ENCODE measurements around the gene REXO4. TPM values are rescaled to one million over a fixed set of nuclear protein-coding genes. Genes with fewer than 3 reads are reported as not detected.

Gene REXO4
- total RNA-seq, 1 experiment from 2014 or later = 38.6 TPM

- TF ChIP-seq NR3C1 (CRISPR knock-in tag; conservative IDR thresholded peaks at IDR 0.05; ENCODE audit: low read depth) = no peak
Observed at GRCh38 chr9:133369933-133370332, 47.9 kb downstream of the REXO4 start (continued).

DNA sequence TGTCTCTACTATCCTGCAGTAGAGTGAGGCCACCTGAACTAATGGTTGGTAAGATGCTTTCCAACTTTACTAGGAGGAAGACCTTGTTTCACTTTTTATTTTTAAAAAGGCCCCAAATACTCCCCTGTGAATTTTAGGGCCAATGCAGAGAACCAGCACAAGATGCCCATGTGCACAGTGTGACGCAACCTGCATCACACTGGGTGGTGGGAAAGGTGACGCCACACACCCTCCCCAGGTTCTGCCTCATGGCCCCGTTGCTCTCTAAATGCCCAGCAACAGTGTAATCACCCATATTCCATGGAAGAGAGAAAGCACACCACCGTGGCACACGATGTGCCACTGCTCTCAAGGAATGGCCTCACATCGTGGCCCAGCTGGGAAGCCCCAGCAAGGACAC is 48.4 kb downstream of the REXO4 start:
- no peak for TF ChIP-seq ZNF232 (CRISPR knock-in tag; IDR thresholded peaks at IDR 0.05)
- no peak for TF ChIP-seq NFATC4 (CRISPR knock-in tag; IDR thresholded peaks at IDR 0.05)
- TF ChIP-seq ZNF219 (CRISPR knock-in tag; IDR thresholded peaks at IDR 0.05; ENCODE audit: borderline replicate concordance) = no peak
- TF ChIP-seq OVOL2 (CRISPR knock-in tag; IDR thresholded peaks at IDR 0.05; ENCODE audit: borderline replicate concordance) = no peak
- TF ChIP-seq ZNF263 (CRISPR knock-in tag; IDR thresholded peaks at IDR 0.05; ENCODE audit: low read depth) = no peak
- no peak for TF ChIP-seq ESRRA (CRISPR knock-in tag; IDR thresholded peaks at IDR 0.05; ENCODE audit: borderline replicate concordance)
- TF ChIP-seq, protein P1, sequence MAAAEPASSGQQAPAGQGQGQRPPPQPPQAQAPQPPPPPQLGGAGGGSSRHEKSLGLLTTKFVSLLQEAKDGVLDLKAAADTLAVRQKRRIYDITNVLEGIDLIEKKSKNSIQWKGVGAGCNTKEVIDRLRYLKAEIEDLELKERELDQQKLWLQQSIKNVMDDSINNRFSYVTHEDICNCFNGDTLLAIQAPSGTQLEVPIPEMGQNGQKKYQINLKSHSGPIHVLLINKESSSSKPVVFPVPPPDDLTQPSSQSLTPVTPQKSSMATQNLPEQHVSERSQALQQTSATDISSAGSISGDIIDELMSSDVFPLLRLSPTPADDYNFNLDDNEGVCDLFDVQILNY (CRISPR knock-in tag; IDR thresholded peaks at IDR 0.05) = no peak
- TF ChIP-seq NFYB (CRISPR knock-in tag; conservative IDR thresholded peaks at IDR 0.05; ENCODE audit: low read depth) = no peak
- TF ChIP-seq, protein P2, sequence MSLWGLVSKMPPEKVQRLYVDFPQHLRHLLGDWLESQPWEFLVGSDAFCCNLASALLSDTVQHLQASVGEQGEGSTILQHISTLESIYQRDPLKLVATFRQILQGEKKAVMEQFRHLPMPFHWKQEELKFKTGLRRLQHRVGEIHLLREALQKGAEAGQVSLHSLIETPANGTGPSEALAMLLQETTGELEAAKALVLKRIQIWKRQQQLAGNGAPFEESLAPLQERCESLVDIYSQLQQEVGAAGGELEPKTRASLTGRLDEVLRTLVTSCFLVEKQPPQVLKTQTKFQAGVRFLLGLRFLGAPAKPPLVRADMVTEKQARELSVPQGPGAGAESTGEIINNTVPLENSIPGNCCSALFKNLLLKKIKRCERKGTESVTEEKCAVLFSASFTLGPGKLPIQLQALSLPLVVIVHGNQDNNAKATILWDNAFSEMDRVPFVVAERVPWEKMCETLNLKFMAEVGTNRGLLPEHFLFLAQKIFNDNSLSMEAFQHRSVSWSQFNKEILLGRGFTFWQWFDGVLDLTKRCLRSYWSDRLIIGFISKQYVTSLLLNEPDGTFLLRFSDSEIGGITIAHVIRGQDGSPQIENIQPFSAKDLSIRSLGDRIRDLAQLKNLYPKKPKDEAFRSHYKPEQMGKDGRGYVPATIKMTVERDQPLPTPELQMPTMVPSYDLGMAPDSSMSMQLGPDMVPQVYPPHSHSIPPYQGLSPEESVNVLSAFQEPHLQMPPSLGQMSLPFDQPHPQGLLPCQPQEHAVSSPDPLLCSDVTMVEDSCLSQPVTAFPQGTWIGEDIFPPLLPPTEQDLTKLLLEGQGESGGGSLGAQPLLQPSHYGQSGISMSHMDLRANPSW (CRISPR knock-in tag; conservative IDR thresholded peaks at IDR 0.05; ENCODE audit: low read depth) = no peak
- no peak for TF ChIP-seq FOXJ3 (CRISPR knock-in tag; IDR thresholded peaks at IDR 0.05; ENCODE audit: borderline replicate concordance)
- TF ChIP-seq NFE2L1 (CRISPR knock-in tag; IDR thresholded peaks at IDR 0.05) = no peak
- TF ChIP-seq ERG (CRISPR knock-in tag; IDR thresholded peaks at IDR 0.05) = no peak
- no peak for TF ChIP-seq ZNF396 (CRISPR knock-in tag; IDR thresholded peaks at IDR 0.05; ENCODE audit: borderline replicate concordance)
- TF ChIP-seq, protein P3, sequence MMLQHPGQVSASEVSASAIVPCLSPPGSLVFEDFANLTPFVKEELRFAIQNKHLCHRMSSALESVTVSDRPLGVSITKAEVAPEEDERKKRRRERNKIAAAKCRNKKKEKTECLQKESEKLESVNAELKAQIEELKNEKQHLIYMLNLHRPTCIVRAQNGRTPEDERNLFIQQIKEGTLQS (CRISPR knock-in tag; conservative IDR thresholded peaks at IDR 0.05) = no peak
- TF ChIP-seq SMAD3 (CRISPR knock-in tag; IDR thresholded peaks at IDR 0.05; ENCODE audit: borderline replicate concordance) = no peak
- no peak for TF ChIP-seq ZNF512 (CRISPR knock-in tag; IDR thresholded peaks at IDR 0.05; ENCODE audit: borderline replicate concordance)
- TF ChIP-seq, protein P4, sequence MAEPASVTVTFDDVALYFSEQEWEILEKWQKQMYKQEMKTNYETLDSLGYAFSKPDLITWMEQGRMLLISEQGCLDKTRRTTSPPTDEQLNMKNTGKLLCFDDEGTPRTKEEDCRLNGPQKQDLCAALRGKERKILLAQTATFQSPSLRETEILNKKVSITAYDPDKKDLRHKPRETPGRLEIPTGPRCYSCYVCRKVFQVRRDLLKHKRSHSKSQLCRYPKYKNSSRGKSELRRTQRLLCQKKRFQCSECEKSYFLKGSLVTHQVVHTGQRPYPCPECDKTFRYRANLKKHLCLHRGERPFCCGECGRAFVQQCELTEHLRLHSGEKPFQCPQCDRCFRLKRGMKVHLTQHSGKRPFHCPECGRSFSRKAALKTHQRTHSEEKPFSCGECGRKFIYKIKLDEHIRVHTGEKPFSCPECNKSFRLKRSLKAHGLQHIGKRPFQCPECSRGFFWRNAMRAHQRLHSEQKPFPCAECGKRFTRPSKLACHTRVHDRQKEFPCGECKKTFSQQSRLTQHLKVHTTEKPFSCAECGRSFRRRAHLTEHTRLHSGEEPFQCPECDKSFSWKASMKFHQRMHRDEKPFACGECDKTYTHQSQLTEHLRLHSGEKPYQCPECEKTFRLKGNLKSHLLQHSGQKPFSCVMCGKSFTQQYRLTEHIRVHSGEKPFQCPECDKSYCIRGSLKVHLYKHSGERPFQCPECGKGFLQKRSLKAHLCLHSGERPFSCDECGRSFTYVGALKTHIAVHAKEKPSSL (CRISPR knock-in tag; conservative IDR thresholded peaks at IDR 0.05) = no peak
- TF ChIP-seq TP53 (CRISPR knock-in tag; IDR thresholded peaks at IDR 0.05) = no peak
- H3K4me1 Mint-ChIP-seq = peaks cover 5% of the 10 kb centered on the region; the same call in 1 of the 2 replicates
- POLR2A ChIA-PET = no interaction called here
- CTCF ChIA-PET = interaction anchor here (0.8 kb wide), 1 partner anchor 27 kb away, joined by 4 read pairs; no protein-coding TSS in a partner anchor
- peak overlapping the region; percentile 60 for H3K27ac Mint-ChIP-seq
- DNase-seq (ENCODE audit: low spot score) (no peak), ATAC-seq (no peak)
- H3K9me3 Mint-ChIP-seq = no peaks in the 10 kb centered on the region
- H3K36me3 Mint-ChIP-seq = peaks cover 50% of the 10 kb centered on the region
- no peak overlapping the region for H3K4me3 Mint-ChIP-seq
- no peaks in the 10 kb centered on the region for H3K27me3 Mint-ChIP-seq (ENCODE audit: low read depth)
